ENCODE measurements around the gene SERINC2. TPM values are rescaled to one million over a fixed set of nuclear protein-coding genes. Genes with fewer than 3 reads are reported as not detected.

Gene SERINC2
- total RNA-seq, 1 experiment from 2014 or later, result 14.0 TPM

- intact Hi-C loops (cut with micrococcal nuclease; ENCODE audit: unreplicated experiment), result no loop called here
- ChIA-PET CTCF (no interaction called here), POLR2A (interaction anchor here (0.7 kb wide), 1 partner anchor 29 kb away, joined by 7 read pairs; no protein-coding TSS in a partner anchor)
- Histone ChIP-seq H3K27me3 (ENCODE audit: control insufficient read depth, insufficient read depth, low read length) (no peaks in the 10 kb centered on the region), H3K4me3 (ENCODE audit: low read depth in 2 of 2, low read length in 2 of 2) (no peak overlapping the region), H3K36me3 (ENCODE audit: control insufficient read depth, insufficient read depth, low read length) (no peaks in the 10 kb centered on the region), H3K27ac (ENCODE audit: low read length) (no peak overlapping the region), H3K4me1 (ENCODE audit: control insufficient read depth, insufficient read depth, low read length) (no peaks in the 10 kb centered on the region), H3K9me3 (ENCODE audit: control insufficient read depth, insufficient read depth, low read depth, low read length) (no peaks in the 10 kb centered on the region)
- no TSS peak for BruUV-seq (replicated peaks)
- TF ChIP-seq POLR2AphosphoS5 (IDR thresholded peaks at IDR 0.05; ENCODE audit: low read depth, low read length) (no peak), SIN3A (IDR thresholded peaks at IDR 0.05; ENCODE audit: borderline replicate concordance, insufficient read depth, low read depth, low read length) (no peak), CTCF (IDR thresholded peaks at IDR 0.05) (no peak), REST (IDR thresholded peaks at IDR 0.05; ENCODE audit: insufficient read depth in 1 of 2, low read depth in 2 of 2, low read length in 1 of 2) (no peak), TCF7L2 (IDR thresholded peaks at IDR 0.05; ENCODE audit: low read depth, low read length) (no peak)
- ATAC-seq, result no peak
- in situ Hi-C loops (cut with HindIII; ENCODE audit: low pct_unique_long_range_greater_than_20kb, low sequenced_read_pairs), result no loop called here
- no peak for DNase-seq (ENCODE audit: low read depth, low spot score)
Measured at GRCh38 chr1:31370021-31370420, 43.0 kb upstream of the SERINC2 start.

- intact Hi-C loops (cut with micrococcal nuclease; ENCODE audit: unreplicated experiment) (no loop called here), in situ Hi-C loops (cut with HindIII; ENCODE audit: low pct_unique_long_range_greater_than_20kb, low sequenced_read_pairs) (no loop called here)
- no peaks in the 10 kb centered on the region for H3K36me3 ChIP-seq (ENCODE audit: control insufficient read depth, insufficient read depth, low read length)
- no peaks in the 10 kb centered on the region for H3K9me3 ChIP-seq (ENCODE audit: control insufficient read depth, insufficient read depth, low read depth, low read length)
- BruUV-seq (replicated peaks), result no TSS peak
- H3K27me3 ChIP-seq (ENCODE audit: control insufficient read depth, insufficient read depth, low read length), result no peaks in the 10 kb centered on the region
- POLR2A ChIA-PET, result no interaction called here
- DNase-seq (ENCODE audit: low read depth, low spot score) (no peak), ATAC-seq (no peak)
- H3K4me1 ChIP-seq (ENCODE audit: control insufficient read depth, insufficient read depth, low read length), result no peaks in the 10 kb centered on the region
- TF ChIP-seq SIN3A (IDR thresholded peaks at IDR 0.05; ENCODE audit: borderline replicate concordance, insufficient read depth, low read depth, low read length) (no peak), REST (IDR thresholded peaks at IDR 0.05; ENCODE audit: insufficient read depth in 1 of 2, low read depth in 2 of 2, low read length in 1 of 2) (no peak), CTCF (IDR thresholded peaks at IDR 0.05) (no peak), POLR2AphosphoS5 (IDR thresholded peaks at IDR 0.05; ENCODE audit: low read depth, low read length) (no peak), TCF7L2 (IDR thresholded peaks at IDR 0.05; ENCODE audit: low read depth, low read length) (no peak)
- CTCF ChIA-PET, result no interaction called here
- no peak overlapping the region for H3K4me3 ChIP-seq (ENCODE audit: low read depth in 2 of 2, low read length in 2 of 2)
- H3K27ac ChIP-seq (ENCODE audit: low read length), result no peak overlapping the region
Measured at GRCh38 chr1:31370565-31370964, 42.4 kb upstream of the SERINC2 start.

All from Panc1 (cell line).